Measurements from ENCODE around the gene USHBP1. TPM values are rescaled to one million over a fixed set of nuclear protein-coding genes. Genes with fewer than 3 reads are reported as not detected.
"Not testable (repeated sequence)": the region's sequence is repeated elsewhere in the genome, so short reads cannot be mapped to it uniquely, and the experiment has no call there.

USHBP1 gene
- total RNA-seq, 4 donors from 2014 or later, result 1.6 to 11.6 (median 2.5) TPM

DNA sequence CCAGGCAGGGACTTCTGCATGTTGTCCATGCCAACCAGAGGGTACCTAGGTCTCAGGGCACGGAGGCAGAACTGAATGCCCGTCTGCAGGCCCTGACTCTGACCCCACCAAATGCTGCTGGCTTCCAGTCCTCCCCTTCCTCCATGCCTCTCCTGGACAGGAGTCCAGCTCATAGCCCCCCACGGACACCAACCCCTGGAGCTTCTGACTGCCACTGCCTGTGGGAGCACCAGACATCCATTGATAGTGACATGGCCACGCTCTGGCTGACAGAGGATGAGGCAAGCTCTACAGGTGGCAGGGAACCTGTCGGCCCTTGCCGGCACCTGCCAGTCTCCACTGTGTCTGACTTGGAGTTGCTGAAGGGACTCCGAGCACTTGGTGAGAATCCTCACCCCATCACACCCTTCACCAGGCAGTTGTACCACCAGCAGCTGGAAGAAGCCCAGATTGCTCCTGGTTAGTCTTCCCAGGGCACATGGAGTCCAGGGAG is 19.0 kb upstream of the USHBP1 start:
- H3K27me3 ChIP-seq, result peaks cover 0 to 9% of the 10 kb centered on the region in 2 donors
- no peak for DNase-seq
- TF ChIP-seq POLR2A (IDR thresholded peaks at IDR 0.05) (no peak), CTCF (IDR thresholded peaks at IDR 0.05) (no peak)
- peaks cover 0 to 7% (median 0%) of the 10 kb centered on the region in 3 donors for H3K36me3 ChIP-seq
- no peak overlapping the region for H3K27ac ChIP-seq
- no peaks in the 10 kb centered on the region for H3K9me3 ChIP-seq
- peaks cover 7 to 19% (median 13%) of the 10 kb centered on the region in 4 donors for H3K4me1 ChIP-seq
- no peak overlapping the region for H3K4me3 ChIP-seq

- DNase-seq, result peak; percentile 82 to 94 (median 89)
- TF ChIP-seq POLR2A (IDR thresholded peaks at IDR 0.05), result no peak
- peak; percentile 89 to 97 (median 96) for TF ChIP-seq CTCF (IDR thresholded peaks at IDR 0.05)
- Histone ChIP-seq H3K36me3 (peaks cover 0 to 15% (median 0%) of the 10 kb centered on the region in 3 donors), H3K27ac (peak overlapping the region in 1 of 4 donors; percentile 47), H3K4me3 (peak overlapping the region; percentile 43 to 56 (median 52)), H3K27me3 (peaks cover 0 to 9% of the 10 kb centered on the region in 2 donors), H3K9me3 (no peaks in the 10 kb centered on the region), H3K4me1 (peaks cover 7 to 19% (median 13%) of the 10 kb centered on the region in 4 donors)
Measured at GRCh38 chr19:17282488-17283125, 18.1 kb upstream of the USHBP1 start.

DNA sequence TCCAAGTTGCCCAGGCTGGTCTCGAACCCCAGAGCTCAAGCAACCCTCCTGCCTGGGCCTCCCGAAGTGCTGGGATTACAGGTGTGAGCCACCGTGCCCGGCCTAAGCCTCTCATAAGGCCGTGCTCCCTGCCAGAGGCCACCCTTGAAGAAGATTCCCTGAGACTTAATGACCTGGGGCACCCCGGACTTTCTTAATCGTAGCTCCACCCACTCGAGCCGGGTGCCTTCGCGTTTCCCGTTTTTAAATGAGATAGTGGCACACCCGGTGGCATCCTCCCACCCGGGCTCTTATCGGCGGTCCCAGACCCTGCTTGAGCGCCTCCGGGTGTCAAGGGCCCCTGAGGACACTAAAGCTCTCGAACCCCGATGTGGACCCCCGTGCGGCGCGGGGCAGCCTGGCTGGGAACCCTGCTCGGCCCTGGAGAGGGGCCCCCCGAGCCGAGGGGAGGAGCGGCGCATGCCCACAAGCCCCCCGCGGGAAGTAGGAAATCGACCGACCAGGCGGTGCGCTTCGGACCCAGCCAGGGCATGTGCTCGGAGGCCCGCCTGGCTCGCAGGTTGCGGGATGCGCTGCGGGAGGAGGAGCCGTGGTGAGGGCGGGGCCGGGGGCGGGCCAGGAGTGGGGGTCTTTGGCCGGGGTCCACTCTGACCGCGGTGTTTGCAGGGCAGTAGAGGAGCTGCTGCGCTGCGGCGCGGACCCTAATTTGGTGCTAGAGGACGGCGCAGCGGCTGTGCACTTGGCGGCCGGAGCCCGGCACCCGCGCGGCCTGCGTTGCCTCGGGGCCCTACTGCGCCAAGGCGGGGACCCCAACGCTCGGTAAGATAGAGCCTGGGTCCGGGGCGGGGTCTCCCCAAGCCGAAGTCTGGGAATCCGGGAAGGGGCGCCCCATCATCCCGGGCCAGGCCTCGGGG is 17.1 kb upstream of the USHBP1 start, which contains the start of gene ANKLE1:
ANKLE1 (plus strand) TSS at position 511 of the 914 bp plus-strand sequence; CDS start at position 531, 20 bp downstream.
- no peak for TF ChIP-seq CTCF (IDR thresholded peaks at IDR 0.05)
- TF ChIP-seq POLR2A (IDR thresholded peaks at IDR 0.05), result no peak

GRCh38 chr19:17279436-17279835 is 14.9 kb upstream of the USHBP1 start:
- peaks cover 0 to 46% (median 0%) of the 10 kb centered on the region in 3 donors for H3K36me3 ChIP-seq
- H3K9me3 ChIP-seq, result no peaks in the 10 kb centered on the region
- H3K27me3 ChIP-seq, result peaks cover 0 to 9% of the 10 kb centered on the region in 2 donors
- DNase-seq, result no peak
- H3K4me1 ChIP-seq, result peaks cover 7 to 19% (median 13%) of the 10 kb centered on the region in 4 donors
- H3K4me3 ChIP-seq, result no peak overlapping the region
- H3K27ac ChIP-seq, result no peak overlapping the region
- TF ChIP-seq POLR2A (IDR thresholded peaks at IDR 0.05), result no peak
- TF ChIP-seq CTCF (IDR thresholded peaks at IDR 0.05), result no peak

More for the DNA sequence above, 17.1 kb upstream of the USHBP1 start, which contains the start of gene ANKLE1:
- Histone ChIP-seq H3K4me1 (peaks cover 7 to 19% (median 13%) of the 10 kb centered on the region in 4 donors), H3K36me3 (peaks cover 0 to 24% (median 0%) of the 10 kb centered on the region in 3 donors), H3K27me3 (peaks cover 0 to 9% of the 10 kb centered on the region in 2 donors), H3K9me3 (no peaks in the 10 kb centered on the region), H3K4me3 (peak within 1 kb of the TSS; percentile 43 to 56 (median 52)), H3K27ac (peak within 1 kb of the TSS in 1 of 4 donors; percentile 47)
- DNase-seq, result peak in 2 of 3 donors; percentile 54 to 62

DNA sequence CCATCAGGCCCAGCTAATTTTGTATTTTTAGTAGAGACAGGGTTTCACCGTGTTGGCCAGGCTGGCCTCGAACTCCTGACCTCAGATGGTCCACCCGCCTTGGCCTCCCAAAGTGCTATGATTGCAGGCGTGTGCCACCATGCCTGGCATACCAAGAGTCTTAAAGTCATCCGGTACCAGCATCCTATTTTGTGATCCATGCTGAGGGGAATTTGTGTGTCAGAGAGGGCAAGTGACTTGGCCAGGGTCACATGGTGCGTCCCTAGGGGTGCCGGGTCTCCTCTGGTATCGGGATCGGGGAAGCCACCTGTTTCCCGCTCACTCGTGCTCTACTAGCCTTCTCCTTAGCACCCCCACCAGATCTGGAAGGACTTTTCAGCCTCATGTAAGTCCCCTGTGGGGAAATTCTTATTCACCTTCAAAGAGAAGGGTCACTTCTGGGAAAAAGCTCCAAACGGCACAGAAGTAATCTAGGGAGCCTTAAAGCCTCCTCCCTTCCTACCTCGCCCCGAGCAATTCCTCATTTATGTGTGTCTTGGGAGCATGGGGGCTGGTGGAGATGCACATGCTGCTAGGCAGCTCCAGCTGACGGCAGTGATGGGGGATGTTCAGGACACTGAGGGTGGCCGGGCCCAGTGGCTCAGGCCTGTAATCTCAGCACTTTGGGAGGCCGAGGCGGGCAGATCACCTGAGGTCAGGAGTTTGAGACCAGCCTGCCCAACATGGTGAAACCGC is 11.1 kb upstream of the USHBP1 start:
- Histone ChIP-seq H3K9me3 (no peaks in the 10 kb centered on the region), H3K36me3 (peaks cover 0 to 82% (median 0%) of the 10 kb centered on the region in 3 donors), H3K27ac (no peak overlapping the region), H3K4me3 (no peak overlapping the region), H3K4me1 (no peaks in the 10 kb centered on the region), H3K27me3 (no peaks in the 10 kb centered on the region)
- TF ChIP-seq CTCF (IDR thresholded peaks at IDR 0.05), result no peak
- TF ChIP-seq POLR2A (IDR thresholded peaks at IDR 0.05), result no peak
- DNase-seq, result no peak

- peaks cover 0 to 89% (median 0%) of the 10 kb centered on the region in 3 donors for H3K36me3 ChIP-seq
- H3K4me3 ChIP-seq, DNase-seq, H3K27me3 ChIP-seq, H3K4me1 ChIP-seq, H3K9me3 ChIP-seq, H3K27ac ChIP-seq: not testable (repeated sequence)
Measured at GRCh38 chr19:17274892-17275291, 10.3 kb upstream of the USHBP1 start.

Measured in Peyer's patch (tissue), 4 donors.